GM18505 (cell line): Measurements from ENCODE around the gene MICAL2.

Experiments
- ATAC-seq: cut with Tn5 transposase; IDR thresholded peaks from one replicate; pipeline ENCODE4 v1.9.1; 2021; ENCODE audit not compliant: unreplicated experiment
- POLR2A ChIP-seq: IDR thresholded peaks from 4 replicates; pipeline ENCODE4 v1.6.1; 2011; ENCODE audit warnings: borderline replicate concordance; ENCODE audit not compliant: insufficient read depth, insufficient read length; ENCODE audit errors: extremely low read depth

The MICAL2 gene

GRCh38 chr11:12241401-12241800 lies 131.0 kb downstream of the MICAL2 start:
- no peak for TF ChIP-seq POLR2A
- ATAC-seq = no peak

- ATAC-seq = no peak
- TF ChIP-seq POLR2A = no peak
Observed at GRCh38 chr11:12241971-12242672, 131.7 kb downstream of the MICAL2 start.

DNA sequence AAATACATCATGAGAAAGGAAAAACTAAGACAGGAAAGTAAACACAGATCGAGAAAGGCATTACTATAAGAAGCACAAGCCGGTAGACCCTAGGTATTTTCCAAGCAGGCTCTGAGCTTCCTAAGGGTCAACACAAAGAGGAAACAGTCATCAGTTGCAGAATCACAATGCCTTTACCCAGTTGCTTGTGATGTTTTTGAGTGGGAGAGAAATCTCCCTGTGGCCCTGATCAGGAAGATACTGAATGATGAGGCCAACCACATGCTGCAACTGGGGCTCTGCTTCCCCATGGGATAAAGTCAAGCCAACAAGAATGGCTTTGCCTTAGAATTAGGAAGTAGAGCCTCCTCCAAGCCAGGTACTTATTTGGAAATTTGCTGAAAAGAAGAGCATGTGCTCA lies 132.6 kb downstream of the MICAL2 start:
- ATAC-seq = no peak
- no peak for TF ChIP-seq POLR2A

GRCh38 chr11:12243486-12243885 lies 133.1 kb downstream of the MICAL2 start:
- no peak for TF ChIP-seq POLR2A
- ATAC-seq = no peak

DNA sequence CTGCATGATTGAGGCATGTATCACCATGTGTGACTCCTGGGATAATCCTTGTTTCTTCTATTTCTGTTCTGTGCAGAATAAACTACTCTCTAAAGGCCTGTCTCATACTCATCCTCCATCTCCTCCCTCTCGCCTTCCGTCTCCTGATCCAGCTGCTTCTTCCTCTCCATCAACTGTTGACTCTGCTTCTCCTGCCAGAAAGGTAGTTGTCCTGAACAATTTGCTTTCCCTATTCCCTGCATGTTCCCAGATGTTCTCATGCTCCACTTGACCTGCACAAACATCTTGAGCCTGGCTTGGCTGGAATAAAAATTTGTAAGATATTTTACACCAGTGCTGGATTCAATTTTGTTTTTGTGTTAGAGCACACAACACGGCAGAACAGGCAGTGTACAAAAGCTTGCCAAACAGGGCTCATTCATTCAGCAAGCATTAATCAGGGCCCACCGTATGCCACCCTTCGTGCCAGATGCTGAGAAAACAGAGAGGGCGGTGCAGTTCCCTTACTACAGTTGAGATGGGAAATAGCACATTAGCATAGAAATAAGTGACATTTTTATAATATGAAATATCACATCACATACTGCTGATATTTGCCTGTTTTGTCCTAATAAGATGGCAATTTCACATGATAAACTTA lies 133.6 kb downstream of the MICAL2 start:
- TF ChIP-seq POLR2A = no peak

GRCh38 chr11:12245091-12245490 lies 134.7 kb downstream of the MICAL2 start:
- no peak for TF ChIP-seq POLR2A
- ATAC-seq = no peak

More for the DNA sequence above, 133.6 kb downstream of the MICAL2 start:
- no peak for ATAC-seq

- no peak for TF ChIP-seq POLR2A
- no peak for ATAC-seq
Observed at GRCh38 chr11:12245549-12246016, 135.2 kb downstream of the MICAL2 start.

DNA sequence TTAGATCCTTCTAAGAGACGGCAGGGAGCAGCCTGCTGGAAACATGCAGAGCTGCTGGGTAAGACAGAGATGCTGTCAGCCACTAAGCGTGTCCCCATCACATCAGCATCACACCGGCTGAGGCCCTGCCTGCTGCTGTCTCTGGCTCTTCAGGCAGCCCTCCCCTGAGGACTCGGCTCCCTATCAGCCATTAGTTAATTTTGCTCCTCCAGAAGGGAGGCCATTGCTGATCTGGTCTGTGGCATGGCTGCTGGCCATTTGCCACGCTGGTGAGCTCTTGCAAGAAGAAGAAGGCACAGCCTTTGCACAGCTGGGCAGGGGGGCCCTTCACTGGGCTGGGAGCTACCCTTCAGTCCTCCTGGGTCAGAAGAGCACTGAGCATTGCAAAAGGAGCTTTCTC lies 135.8 kb downstream of the MICAL2 start:
- ATAC-seq = no peak
- no peak for TF ChIP-seq POLR2A

- ATAC-seq = no peak
Observed at GRCh38 chr11:12246989-12247388, 136.6 kb downstream of the MICAL2 start.

DNA sequence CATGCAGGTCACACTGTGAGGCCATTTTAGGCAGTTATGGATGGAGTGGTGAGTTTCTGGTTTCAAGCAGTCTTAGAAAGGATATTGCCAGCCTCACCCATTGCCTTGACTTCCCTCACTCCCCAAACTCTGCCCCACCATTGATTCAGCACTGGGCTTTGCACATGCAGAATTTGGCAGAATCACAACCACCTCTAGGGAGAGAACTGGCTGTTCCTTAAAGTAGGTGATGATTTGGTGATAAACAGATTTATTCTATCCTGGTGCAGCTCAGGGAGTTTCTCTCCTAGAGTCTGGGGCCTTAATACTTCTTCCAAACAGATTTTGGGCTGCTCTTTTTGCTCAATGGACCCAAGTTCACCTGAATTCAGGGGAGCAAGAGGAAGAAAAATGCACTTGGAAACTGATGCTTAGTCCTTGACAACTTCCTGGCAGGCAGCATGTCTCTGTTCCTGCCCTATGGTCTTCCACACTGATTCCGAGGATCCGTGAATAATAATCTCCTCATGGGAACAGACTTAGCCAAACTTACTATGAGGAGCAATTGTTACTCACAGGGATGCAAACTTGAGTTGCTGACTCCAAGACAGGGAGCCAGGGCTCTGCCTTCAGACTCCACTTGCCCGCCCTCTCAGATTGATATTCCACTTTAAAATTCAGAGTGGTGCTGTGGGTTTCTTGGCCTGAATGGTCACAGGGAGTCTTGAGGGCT lies 137.3 kb downstream of the MICAL2 start:
- TF ChIP-seq POLR2A = no peak
- ATAC-seq = no peak

More at GRCh38 chr11:12246989-12247388, 136.6 kb downstream of the MICAL2 start:
- no peak for TF ChIP-seq POLR2A

GRCh38 chr11:12248330-12248729 lies 137.9 kb downstream of the MICAL2 start:
- ATAC-seq = no peak
- TF ChIP-seq POLR2A = no peak

GRCh38 chr11:12249590-12250260 lies 139.3 kb downstream of the MICAL2 start:
- no peak for TF ChIP-seq POLR2A
- ATAC-seq = no peak
